Measurements from ENCODE around the gene MAP1LC3C. TPM values are rescaled to one million over a fixed set of nuclear protein-coding genes. Genes with fewer than 3 reads are reported as not detected.

Gene MAP1LC3C
- polyA plus RNA-seq, 1 experiment: 0.23 TPM

DNA sequence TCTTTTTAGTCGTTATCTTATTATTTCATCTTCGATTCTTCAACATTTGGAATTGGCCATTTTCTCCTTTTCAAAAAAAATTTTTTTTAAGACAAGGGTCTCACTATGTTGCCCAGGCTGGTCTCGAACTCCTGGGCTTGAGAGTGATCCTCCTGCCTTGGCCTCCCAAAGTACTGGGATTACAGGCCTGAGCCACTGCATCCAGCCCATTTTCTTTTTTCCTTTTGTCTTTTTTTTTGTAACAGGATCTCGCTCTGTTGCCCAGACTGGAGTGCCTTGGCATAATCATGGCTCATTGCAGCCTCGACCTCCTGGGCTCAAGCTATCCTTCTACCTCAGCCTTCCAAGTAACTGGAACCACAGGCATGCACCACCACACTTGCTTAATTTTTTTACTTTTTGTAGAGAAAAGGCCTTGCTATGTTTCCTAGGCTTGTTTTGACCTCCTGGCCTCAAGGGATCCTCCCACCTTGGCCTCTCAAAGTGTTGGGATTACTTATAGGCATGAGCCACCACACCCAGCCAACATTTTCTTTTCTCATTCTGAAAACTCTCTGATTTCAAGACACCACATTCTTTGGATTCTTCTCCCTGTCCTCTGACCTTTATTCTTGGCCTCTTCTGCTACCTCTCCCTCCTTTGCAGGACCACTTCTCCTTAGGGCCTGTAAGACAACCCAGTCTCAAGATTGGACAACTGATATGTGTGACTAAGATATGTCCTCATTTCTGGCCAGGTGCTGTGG, 6.0 kb upstream of the MAP1LC3C start:
- CTCF ChIA-PET: interaction anchor here (0.6 to 1.2 kb wide), 2 partner anchors 17 to 109 kb away, joined by 3 read pairs; no protein-coding TSS in a partner anchor
- POLR2A ChIA-PET: interaction anchor here (0.6 kb wide), 1 partner anchor 101 kb away, joined by 3 read pairs; no protein-coding TSS in a partner anchor
- no peak for DNase-seq (ENCODE audit: low read depth)
- TF ChIP-seq, protein P1, sequence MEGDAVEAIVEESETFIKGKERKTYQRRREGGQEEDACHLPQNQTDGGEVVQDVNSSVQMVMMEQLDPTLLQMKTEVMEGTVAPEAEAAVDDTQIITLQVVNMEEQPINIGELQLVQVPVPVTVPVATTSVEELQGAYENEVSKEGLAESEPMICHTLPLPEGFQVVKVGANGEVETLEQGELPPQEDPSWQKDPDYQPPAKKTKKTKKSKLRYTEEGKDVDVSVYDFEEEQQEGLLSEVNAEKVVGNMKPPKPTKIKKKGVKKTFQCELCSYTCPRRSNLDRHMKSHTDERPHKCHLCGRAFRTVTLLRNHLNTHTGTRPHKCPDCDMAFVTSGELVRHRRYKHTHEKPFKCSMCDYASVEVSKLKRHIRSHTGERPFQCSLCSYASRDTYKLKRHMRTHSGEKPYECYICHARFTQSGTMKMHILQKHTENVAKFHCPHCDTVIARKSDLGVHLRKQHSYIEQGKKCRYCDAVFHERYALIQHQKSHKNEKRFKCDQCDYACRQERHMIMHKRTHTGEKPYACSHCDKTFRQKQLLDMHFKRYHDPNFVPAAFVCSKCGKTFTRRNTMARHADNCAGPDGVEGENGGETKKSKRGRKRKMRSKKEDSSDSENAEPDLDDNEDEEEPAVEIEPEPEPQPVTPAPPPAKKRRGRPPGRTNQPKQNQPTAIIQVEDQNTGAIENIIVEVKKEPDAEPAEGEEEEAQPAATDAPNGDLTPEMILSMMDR (IDR thresholded peaks at IDR 0.05; ENCODE audit: insufficient read depth, low read depth, low read length): no peak
- Histone ChIP-seq H3K36me3 (ENCODE audit: control insufficient read depth, insufficient read depth, low read length) (no peaks in the 10 kb centered on the region), H3K4me3 (ENCODE audit: low read depth, low read length) (no peak overlapping the region), H3K27me3 (ENCODE audit: control insufficient read depth, insufficient read depth, low read length) (no peaks in the 10 kb centered on the region)

DNA sequence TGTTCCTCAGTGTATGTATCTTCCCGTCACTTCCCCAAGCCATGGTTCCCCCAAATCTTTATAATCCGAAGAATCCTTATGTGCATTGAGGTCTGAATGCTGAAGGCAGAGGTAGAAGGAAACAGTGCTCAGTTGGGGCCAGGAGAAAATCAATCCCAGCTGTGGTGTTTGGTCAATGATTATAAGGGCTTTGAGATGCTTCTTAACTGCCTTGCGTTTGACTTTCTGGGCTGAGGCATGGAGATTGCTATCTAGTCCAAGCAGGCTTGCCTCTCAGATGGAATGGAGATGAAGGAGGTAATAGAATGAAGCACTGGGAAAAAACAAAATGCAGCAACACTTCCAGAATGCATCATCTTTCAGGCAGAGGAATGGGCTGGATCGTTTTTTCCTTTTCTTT, 3.6 kb upstream of the MAP1LC3C start:
- TF ChIP-seq, protein P1 (IDR thresholded peaks at IDR 0.05; ENCODE audit: insufficient read depth, low read depth, low read length): no peak
- CTCF ChIA-PET: interaction anchor here (0.8 kb wide), 1 partner anchor 155 kb away, joined by 4 read pairs; no protein-coding TSS in a partner anchor
- no peaks in the 10 kb centered on the region for H3K36me3 ChIP-seq (ENCODE audit: control insufficient read depth, insufficient read depth, low read length)
- H3K4me3 ChIP-seq (ENCODE audit: low read depth, low read length): no peak overlapping the region
- H3K27me3 ChIP-seq (ENCODE audit: control insufficient read depth, insufficient read depth, low read length): no peaks in the 10 kb centered on the region
- POLR2A ChIA-PET: no interaction called here
- DNase-seq (ENCODE audit: low read depth): no peak

DNA sequence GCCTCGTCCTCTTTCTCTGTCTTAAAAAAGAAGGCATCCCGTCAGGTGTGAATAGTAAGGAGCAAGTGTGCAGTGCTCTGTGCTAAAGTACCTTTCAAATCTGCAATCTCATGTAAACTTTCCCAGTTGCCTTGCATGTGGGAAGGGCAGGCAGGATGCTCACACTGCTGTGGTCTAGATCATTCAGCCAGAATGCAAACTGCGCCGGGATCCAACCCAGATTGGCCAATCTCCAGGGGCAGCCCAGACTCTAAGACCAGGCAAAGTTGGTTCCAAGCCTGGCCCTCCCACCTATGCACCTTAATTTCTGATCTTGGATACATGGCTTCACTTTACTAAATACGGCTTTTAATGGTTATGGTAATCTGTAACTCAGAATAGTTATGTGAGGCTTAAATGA, 3.2 kb upstream of the MAP1LC3C start:
- POLR2A ChIA-PET: no interaction called here
- TF ChIP-seq, protein P1 (IDR thresholded peaks at IDR 0.05; ENCODE audit: insufficient read depth, low read depth, low read length): no peak
- no peak for DNase-seq (ENCODE audit: low read depth)
- Histone ChIP-seq H3K4me3 (ENCODE audit: low read depth, low read length) (no peak overlapping the region), H3K27me3 (ENCODE audit: control insufficient read depth, insufficient read depth, low read length) (no peaks in the 10 kb centered on the region), H3K36me3 (ENCODE audit: control insufficient read depth, insufficient read depth, low read length) (no peaks in the 10 kb centered on the region)
- CTCF ChIA-PET: interaction anchor here (0.8 to 2.2 kb wide), 4 partner anchors 10 to 154 kb away, joined by 3 to 6 read pairs (median 5); no protein-coding TSS in a partner anchor

DNA sequence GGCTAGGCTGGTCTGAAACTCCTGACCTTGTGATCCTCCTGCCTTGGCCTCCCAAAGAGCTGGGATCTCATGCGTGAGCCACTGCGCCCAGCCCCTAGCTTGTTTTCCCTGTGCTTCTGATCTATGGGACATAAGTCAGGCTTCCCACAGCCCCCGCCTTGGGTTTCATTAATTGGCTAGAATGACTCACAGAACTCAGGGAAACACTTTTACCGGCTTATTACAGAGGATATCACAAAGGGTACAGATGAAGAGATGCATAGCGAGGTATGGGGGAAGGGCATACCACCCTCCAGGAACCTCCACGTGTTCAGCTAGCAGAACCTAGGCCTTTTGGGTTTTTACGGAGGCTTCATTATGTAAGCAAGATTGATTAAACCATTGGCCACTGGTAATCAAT, 1.5 kb upstream of the MAP1LC3C start:
- DNase-seq (ENCODE audit: low read depth): no peak
- Histone ChIP-seq H3K36me3 (ENCODE audit: control insufficient read depth, insufficient read depth, low read length) (no peaks in the 10 kb centered on the region), H3K27me3 (ENCODE audit: control insufficient read depth, insufficient read depth, low read length) (no peaks in the 10 kb centered on the region), H3K4me3 (ENCODE audit: low read depth, low read length) (no peak overlapping the region)
- TF ChIP-seq, protein P1 (IDR thresholded peaks at IDR 0.05; ENCODE audit: insufficient read depth, low read depth, low read length): no peak
- POLR2A ChIA-PET: no interaction called here
- CTCF ChIA-PET: interaction anchor here (1.5 to 4.5 kb wide), 4 partner anchors 13 to 102 kb away, joined by 6 to 61 read pairs (median 10); no protein-coding TSS in a partner anchor

DNA sequence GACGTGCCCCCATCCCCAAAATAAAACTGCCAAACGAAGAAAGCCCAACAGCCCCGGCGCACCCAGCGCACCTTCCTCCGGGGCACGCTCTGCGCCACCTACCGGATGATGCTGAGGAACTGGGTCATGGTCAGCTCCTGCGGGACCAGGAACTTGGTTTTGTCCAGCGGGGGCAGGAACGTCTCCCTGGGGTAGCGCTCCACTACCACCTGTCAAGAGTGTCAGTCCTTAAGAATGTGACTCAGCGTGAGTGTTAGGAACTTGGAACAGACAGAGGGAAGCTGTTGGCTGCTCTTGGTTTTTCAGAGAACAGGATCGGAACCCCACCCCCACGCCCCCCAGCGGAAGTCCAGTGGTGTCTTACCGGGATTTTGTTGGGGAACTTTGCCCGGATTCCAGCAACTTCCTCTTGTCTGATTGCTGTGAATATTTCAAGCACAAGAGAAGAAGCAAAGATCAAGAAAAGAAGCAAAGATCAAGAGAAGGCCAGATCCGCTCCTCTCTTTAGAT, 431 bp downstream of the MAP1LC3C start:
- Histone ChIP-seq H3K36me3 (ENCODE audit: control insufficient read depth, insufficient read depth, low read length) (no peaks in the 10 kb centered on the region), H3K4me3 (ENCODE audit: low read depth, low read length) (peak overlapping the region; percentile 32), H3K27me3 (ENCODE audit: control insufficient read depth, insufficient read depth, low read length) (no peaks in the 10 kb centered on the region)
- no peak for DNase-seq (ENCODE audit: low read depth)
- ChIA-PET CTCF (interaction anchor here (0.5 to 4.5 kb wide), 25 partner anchors 9 to 392 kb away, joined by 3 to 61 read pairs (median 5); partner anchors contain the start of gene EXO1), POLR2A (no interaction called here)
- TF ChIP-seq, protein P1 (IDR thresholded peaks at IDR 0.05; ENCODE audit: insufficient read depth, low read depth, low read length): peak; percentile 83

Measured in BJ (cell line).